ENCODE results near the gene TNFAIP3.

GRCh38 chr6:137919502-137919823, 52.4 kb downstream of the TNFAIP3 start:
- TF ChIP-seq, protein P1, sequence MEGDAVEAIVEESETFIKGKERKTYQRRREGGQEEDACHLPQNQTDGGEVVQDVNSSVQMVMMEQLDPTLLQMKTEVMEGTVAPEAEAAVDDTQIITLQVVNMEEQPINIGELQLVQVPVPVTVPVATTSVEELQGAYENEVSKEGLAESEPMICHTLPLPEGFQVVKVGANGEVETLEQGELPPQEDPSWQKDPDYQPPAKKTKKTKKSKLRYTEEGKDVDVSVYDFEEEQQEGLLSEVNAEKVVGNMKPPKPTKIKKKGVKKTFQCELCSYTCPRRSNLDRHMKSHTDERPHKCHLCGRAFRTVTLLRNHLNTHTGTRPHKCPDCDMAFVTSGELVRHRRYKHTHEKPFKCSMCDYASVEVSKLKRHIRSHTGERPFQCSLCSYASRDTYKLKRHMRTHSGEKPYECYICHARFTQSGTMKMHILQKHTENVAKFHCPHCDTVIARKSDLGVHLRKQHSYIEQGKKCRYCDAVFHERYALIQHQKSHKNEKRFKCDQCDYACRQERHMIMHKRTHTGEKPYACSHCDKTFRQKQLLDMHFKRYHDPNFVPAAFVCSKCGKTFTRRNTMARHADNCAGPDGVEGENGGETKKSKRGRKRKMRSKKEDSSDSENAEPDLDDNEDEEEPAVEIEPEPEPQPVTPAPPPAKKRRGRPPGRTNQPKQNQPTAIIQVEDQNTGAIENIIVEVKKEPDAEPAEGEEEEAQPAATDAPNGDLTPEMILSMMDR (IDR thresholded peaks at IDR 0.05; ENCODE audit: insufficient read depth, low read length) = no peak
- TF ChIP-seq POLR2AphosphoS5 (IDR thresholded peaks at IDR 0.05; ENCODE audit: low read depth) = no peak
- TF ChIP-seq, protein P2, sequence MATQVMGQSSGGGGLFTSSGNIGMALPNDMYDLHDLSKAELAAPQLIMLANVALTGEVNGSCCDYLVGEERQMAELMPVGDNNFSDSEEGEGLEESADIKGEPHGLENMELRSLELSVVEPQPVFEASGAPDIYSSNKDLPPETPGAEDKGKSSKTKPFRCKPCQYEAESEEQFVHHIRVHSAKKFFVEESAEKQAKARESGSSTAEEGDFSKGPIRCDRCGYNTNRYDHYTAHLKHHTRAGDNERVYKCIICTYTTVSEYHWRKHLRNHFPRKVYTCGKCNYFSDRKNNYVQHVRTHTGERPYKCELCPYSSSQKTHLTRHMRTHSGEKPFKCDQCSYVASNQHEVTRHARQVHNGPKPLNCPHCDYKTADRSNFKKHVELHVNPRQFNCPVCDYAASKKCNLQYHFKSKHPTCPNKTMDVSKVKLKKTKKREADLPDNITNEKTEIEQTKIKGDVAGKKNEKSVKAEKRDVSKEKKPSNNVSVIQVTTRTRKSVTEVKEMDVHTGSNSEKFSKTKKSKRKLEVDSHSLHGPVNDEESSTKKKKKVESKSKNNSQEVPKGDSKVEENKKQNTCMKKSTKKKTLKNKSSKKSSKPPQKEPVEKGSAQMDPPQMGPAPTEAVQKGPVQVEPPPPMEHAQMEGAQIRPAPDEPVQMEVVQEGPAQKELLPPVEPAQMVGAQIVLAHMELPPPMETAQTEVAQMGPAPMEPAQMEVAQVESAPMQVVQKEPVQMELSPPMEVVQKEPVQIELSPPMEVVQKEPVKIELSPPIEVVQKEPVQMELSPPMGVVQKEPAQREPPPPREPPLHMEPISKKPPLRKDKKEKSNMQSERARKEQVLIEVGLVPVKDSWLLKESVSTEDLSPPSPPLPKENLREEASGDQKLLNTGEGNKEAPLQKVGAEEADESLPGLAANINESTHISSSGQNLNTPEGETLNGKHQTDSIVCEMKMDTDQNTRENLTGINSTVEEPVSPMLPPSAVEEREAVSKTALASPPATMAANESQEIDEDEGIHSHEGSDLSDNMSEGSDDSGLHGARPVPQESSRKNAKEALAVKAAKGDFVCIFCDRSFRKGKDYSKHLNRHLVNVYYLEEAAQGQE (IDR thresholded peaks at IDR 0.05; ENCODE audit: insufficient replicate concordance, low read depth) = no peak
- TF ChIP-seq SPI1 (IDR thresholded peaks at IDR 0.05; ENCODE audit: borderline replicate concordance, low read depth) = no peak
- TF ChIP-seq GABPA (IDR thresholded peaks at IDR 0.05; ENCODE audit: low read depth) = no peak

Measured in HL-60 (cell line).